Urothelium cell line (cell line): ENCODE measurements around the gene APOE.

Experiments used
- DNase-seq: peaks from one replicate; pipeline ENCODE4 v3.0.0; 2011; ENCODE audit warnings: low spot score, mixed read lengths
- FAIRE-seq: peaks from 2 replicates; lab custom pipeline; 2011; peaks lifted over from hg19 to GRCh38; lab: Jason Lieb, UNC

The APOE gene

GRCh38 chr19:44948763-44949374 lies 43.3 kb downstream of the APOE start:
- FAIRE-seq (no peak), DNase-seq (no peak)

- DNase-seq (no peak), FAIRE-seq (no peak)
These were observed 44.0 kb downstream of the APOE start for GRCh38 chr19:44949550-44949949.

GRCh38 chr19:44951179-44952159 lies 45.9 kb downstream of the APOE start:
- no peak for FAIRE-seq
- peak; percentile 75 for DNase-seq

DNA sequence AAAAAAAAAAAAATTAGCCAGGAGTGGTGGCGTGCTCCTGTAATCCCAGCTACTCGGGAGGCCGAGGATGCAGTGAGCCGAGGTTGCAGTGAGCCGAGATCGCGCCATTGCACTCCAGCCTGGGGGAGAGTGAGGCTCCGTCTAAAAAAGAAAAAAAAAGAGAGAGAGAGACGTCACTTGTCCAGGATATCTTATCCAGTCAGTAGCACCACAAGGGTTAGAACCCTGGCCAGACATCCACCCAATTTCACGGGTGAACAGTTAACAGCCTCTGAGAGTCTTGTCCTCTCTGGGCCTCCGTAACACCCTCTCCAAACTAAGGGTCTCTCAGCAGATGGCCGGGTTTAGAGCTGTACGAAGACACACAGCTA lies 48.7 kb downstream of the APOE start:
- no peak for DNase-seq

DNA sequence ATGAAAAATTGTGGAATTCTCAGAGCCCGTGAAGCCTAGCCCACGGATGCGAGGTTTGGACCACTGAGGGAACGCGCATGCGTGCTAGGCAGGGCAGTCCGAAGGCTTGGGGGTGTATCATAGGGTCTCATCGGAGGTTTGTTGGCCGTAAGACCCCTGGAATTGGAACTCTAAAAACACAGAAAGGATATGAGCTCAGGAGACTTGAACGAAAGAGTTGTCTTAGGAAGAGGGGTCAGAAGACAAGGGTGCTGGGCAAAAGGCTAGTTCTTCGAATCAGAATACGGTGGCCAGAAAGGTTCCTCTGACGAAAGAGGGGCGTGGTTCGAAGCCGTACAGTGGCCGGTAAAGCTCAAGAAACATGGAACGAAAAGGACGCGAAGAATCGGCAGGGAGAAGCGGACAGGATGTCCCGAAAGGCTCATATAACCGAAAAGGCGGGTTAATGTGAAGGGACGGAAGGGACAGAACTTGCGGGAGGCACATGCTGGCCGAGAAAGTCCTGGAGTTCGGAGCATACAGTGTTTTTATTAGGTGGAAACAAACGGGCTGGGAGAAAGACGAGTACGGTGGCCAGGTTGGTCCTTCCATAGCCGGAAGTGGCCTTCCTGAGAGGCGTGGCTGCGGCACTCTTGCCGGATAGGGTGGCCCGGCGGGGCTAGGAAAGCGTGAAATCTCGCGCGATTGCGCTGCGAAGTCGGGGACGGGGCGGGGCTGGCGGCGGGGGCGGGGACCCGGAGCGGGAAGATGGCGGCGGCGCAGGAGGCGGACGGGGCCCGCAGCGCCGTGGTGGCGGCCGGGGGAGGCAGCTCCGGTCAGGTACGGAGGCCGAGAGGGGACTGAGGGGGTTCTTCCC lies 49.3 kb downstream of the APOE start, which contains the start of gene CLPTM1:
Gene CLPTM1, plus strand, starts transcription at position 732 of the 856 bp plus-strand sequence. Its CDS starts 16 bp downstream, at position 748.
- DNase-seq (peak; percentile 99), FAIRE-seq (peak; percentile 61)

More for the DNA sequence above, 48.7 kb downstream of the APOE start:
- FAIRE-seq = no peak

DNA sequence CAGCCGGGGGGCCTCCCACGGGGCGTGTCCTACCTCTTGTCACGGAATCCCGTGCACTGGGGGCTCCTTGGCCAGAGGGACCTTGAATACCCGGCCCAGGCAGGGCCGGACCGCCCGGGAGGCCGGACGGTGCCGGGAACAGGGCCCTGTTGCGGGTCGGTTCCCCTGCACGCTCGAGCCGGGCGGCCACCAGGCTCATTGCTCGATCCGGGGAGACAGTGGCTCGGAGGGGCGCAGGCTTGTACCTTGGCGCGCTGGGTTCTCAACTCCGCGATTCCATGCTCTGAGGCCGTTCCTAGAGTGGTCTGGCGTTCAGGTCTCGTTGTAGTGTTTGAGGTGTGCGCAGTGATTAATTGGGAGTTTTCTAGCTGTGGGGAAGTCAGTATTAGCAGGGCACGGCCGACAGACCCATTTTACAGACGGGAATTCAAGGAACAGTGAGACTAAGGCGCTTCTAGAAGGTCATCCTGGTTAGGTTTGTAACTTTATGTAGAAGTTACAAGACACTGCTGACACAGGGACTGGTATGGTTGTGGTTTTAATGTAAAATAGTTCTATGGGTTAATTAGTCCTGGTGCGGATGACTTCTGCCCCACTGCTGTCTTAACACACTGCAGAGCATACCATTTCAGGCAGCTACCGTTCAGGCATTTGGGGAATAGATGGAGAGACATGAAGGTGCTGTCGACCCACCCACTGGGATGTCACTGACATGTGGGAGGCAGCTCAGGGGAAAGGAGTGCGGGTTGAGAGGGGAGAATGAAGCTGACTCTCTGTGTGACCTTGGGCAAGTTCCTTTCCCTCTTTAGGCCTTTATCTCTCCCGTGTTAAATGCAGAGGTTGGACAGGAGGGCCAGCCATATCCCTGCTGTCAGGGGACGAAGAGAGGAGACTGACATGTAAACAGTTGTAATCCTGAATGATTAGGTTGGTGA lies 50.2 kb downstream of the APOE start:
- DNase-seq (no peak), FAIRE-seq (no peak)

DNA sequence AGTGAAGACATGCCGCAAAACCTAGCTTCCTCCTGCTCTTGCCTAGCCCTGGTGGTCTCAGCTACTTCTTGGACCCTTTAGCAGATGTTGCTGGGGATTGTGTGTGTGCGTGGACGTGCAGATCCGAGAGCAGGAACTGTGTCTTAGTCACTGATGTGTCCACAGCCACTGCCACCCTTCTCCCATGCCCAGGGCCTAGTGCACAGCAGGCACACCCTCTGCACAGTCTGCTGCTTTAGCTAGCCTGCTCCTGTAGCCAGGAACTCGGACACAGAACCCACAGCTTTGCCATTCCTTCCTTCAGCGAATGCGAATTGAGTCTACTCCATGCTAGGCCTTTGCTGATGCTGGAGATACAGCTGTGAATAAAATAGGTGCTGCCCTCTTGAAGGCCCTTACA lies 51.9 kb downstream of the APOE start:
- no peak for FAIRE-seq
- DNase-seq = no peak

DNA sequence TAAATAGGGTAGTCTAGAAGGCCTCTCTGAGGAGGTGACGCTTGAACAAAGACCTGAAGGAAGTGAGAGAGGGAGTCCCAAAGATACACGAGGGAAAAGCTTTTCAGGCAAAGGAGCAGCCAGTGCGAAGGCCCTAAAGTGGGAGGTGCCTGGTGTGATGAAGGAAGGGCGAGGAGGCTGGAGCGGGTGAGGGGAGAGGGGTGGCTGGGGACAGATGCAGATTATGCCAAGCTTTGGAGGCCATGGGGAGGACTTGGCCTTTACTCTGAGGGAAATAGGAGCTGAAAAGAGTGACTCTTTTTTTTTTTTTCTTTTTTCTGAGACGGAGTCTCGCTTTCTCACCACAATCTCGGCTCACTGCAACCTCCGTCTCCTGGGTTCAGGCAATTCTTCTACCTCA lies 52.5 kb downstream of the APOE start:
- no peak for DNase-seq
- FAIRE-seq = no peak
